GM19238 (cell line): Measurements from ENCODE around the gene VPS37D.

Source experiments
- DNase-seq: peaks from one replicate; pipeline ENCODE4 v3.0.0; 2011; ENCODE audit warnings: low spot score; ENCODE audit not compliant: insufficient read length

The VPS37D gene

GRCh38 chr7:73680501-73680900, 12.9 kb downstream of the VPS37D start:
- no peak for DNase-seq

- no peak for DNase-seq
These were observed 13.4 kb downstream of the VPS37D start for GRCh38 chr7:73681031-73681430.

GRCh38 chr7:73682745-73683055, 15.1 kb downstream of the VPS37D start:
- no peak for DNase-seq

GRCh38 chr7:73683056-73683787, 15.6 kb downstream of the VPS37D start, which contains the start of the genes BUD23 and DNAJC30:
TSS of gene BUD23 (plus strand) at chr7:73683597. CDS start at chr7:73683626, 29 bp downstream.
TSS of gene DNAJC30 (minus strand) at chr7:73683453. CDS start at chr7:73683423, 30 bp downstream.
- DNase-seq: peak; percentile 97

- no peak for DNase-seq
These were observed 16.4 kb downstream of the VPS37D start for GRCh38 chr7:73683788-73684693.

- DNase-seq: no peak
These were observed 17.7 kb downstream of the VPS37D start for GRCh38 chr7:73685311-73685710.

GRCh38 chr7:73688288-73688687, 20.7 kb downstream of the VPS37D start:
- DNase-seq: no peak

GRCh38 chr7:73690646-73691045, 23.0 kb downstream of the VPS37D start:
- no peak for DNase-seq

- no peak for DNase-seq
These were observed 28.7 kb downstream of the VPS37D start for GRCh38 chr7:73696372-73696771.

- DNase-seq: no peak
These were observed 30.8 kb downstream of the VPS37D start for GRCh38 chr7:73698410-73698809.

GRCh38 chr7:73699370-73700068, 31.9 kb downstream of the VPS37D start:
- DNase-seq: no peak

- no peak for DNase-seq
These were observed 32.4 kb downstream of the VPS37D start for GRCh38 chr7:73700069-73700423.

- DNase-seq: no peak
These were observed 33.0 kb downstream of the VPS37D start for GRCh38 chr7:73700581-73701134.

- DNase-seq: no peak
These were observed 33.8 kb downstream of the VPS37D start for GRCh38 chr7:73701357-73701995.

- DNase-seq: no peak
These were observed 34.6 kb downstream of the VPS37D start for GRCh38 chr7:73702226-73702625.

- no peak for DNase-seq
These were observed 35.0 kb downstream of the VPS37D start for GRCh38 chr7:73702665-73703064.

- no peak for DNase-seq
These were observed 35.6 kb downstream of the VPS37D start for GRCh38 chr7:73703225-73703624.

GRCh38 chr7:73703757-73704639, 36.4 kb downstream of the VPS37D start:
- DNase-seq: no peak

- no peak for DNase-seq
These were observed 37.3 kb downstream of the VPS37D start for GRCh38 chr7:73704640-73705550.
